GM15510 (cell line): ENCODE results near the gene GPATCH3.

Source experiments
- POLR2A ChIP-seq: IDR thresholded peaks from 3 replicates; pipeline ENCODE4 v1.6.1; 2011; ENCODE audit warnings: borderline replicate concordance; ENCODE audit not compliant: insufficient read length; ENCODE audit errors: extremely low read depth

The GPATCH3 gene

DNA sequence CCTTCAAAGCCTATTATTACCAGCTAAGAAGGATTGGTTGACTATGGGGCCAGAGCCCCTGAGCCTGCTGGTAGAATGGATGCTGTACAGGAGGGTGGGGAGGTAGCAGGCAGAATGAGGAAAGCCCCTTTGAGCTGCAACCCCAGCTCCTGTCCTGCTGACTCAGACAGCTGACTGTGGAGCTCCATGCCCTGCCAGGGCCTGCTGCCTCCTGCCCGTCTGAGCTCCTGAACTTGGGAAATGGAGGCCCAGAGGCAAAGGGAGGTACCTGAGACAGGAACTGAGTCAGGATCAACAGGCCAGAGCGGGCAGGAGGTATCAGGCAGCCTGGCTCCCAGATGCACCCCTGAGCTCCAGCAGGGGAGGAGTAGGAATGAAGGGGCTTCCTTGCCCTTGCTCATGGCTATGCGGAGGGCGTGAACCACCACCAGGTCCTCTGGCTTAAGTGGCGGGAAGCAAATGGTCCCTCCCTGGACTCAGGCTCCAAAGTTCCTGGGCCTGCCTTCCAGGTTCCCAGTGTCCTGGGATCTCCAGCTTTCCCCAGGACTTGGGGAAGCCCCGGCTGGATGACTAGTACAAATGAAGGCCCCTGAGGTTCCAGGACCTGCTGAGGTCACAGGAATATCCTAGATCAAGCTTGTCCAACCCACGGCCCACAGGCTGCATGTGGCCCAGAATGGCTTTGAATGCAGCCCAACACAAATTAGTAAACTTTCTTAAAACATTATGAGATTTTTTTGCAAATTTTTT is 41.2 kb downstream of the GPATCH3 start:
- no peak for TF ChIP-seq POLR2A

DNA sequence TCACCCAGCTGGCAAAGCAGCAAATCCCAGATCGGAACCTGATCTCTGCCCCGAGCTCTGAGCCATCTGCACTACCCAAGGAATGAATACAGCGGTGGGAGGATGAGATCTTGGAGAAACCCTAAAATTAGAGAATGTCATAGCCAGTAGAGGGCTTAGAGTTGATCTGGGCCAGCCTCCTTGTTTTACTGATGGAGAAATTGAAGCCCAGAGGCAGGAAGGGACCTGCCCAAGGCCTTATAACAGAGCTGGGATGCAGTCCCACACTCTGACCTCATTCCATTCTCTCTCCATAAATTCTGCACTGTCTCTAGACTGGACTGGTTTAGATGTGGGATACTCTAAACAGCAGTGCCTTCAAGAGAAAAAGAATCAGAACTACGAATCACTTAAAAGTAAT is 42.1 kb downstream of the GPATCH3 start:
- no peak for TF ChIP-seq POLR2A

DNA sequence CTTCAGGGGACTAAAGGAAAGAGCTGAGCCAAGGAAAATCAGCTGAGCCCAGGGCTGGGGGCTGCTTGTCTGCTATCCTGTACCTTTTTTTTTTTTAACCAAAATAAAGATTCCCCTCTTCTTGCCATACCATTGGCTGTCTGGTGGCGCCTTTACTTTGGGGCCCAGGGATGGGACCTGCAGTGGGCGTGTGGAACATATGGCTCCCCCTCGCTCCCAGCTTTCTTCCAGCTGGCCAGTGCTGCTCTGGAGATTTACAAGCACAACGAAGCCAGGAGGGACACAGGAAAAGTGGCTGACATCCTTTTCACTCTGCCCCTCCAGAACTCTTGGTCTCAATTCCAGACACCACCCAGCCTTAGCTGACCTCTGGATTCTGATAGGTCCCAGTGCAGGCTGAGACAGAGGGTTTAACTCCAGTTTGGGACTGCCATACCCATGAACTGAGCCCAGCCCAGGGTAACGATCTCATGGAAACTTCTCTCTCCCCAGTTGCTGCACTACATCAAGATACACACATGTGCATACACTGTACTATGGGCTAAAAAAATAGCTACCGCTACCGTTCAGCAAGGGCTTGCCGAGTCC is 42.7 kb downstream of the GPATCH3 start:
- TF ChIP-seq POLR2A: no peak

DNA sequence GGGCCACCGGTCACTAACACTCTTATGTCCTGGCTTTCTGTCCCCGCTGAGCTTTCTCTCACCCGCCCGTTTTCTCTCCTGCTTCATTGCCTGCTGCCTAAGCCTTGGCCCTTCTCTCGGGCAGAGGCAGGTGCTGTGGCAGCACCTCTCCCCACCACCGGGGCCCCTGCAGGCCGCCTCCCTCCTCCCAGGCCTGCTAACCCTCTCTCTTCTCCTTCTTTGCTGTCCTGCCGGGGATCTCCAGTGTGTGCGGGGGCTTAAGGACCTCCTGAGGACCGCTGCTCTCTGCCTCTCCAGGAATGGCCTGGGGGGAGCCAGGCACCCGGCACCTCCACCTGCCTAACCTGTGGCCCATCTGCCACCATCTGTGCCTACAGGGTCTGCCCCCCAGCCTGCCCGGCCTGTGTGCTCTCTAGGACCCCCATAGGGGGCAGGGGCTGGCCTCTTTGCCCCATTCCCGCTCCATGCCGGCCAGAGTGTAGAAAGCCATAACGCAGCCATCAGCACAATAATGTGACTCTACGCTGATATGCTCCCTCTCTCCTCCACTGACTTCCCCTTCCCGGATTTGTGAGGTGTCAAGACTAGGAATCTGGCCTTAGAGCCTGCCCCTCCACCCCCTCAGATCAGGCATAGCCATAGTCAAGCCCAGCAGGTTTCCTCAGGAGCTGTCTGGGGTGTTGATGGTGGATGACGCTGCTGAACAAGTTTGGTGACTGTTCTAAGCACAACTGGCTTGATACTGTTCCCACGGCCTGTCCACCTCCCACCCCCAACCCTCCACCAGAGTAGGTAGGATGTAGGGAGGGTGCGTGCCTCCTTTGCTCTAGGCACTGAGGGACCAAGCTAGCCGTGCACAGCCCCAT is 43.4 kb downstream of the GPATCH3 start:
- TF ChIP-seq POLR2A: no peak

DNA sequence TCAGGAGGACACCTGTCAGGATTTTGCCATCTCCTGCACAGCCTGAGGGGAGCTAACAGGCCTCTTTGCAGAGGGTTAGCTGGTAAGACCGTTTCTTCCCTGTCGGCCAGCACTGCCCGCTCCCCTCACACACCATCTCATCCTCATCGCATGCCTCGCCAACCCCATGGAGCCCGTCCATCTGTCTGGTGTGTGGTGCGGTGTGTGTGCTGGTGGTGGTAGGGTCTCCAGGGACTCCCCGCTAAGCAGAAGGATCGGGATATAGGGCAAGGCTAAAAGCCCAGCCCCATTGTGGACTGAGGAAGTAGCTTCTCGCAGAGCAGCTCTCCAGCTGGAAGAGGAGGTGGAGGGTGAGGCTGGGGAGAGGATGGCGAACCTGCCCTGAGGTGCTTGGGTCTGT is 44.1 kb downstream of the GPATCH3 start:
- no peak for TF ChIP-seq POLR2A

DNA sequence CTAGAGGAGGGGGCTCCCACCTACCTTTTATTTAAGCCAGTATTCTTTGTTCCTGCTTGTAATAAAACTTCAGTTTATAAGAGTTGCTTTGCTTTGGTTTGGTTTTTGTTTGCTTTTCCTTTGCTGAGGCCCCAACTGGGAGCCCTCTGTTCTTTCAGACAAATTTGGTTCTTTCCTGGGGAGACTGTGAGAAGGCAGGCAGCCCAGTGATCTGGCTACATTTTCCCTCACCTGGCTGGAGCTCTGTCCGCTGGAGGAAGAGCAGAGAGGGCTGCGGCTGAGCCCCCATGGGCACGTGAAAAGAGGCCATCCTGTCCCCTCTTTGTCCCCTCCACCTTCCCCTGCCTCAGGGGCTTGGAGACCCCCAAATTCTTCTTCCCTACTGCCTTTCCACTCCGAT is 44.6 kb downstream of the GPATCH3 start:
- no peak for TF ChIP-seq POLR2A

DNA sequence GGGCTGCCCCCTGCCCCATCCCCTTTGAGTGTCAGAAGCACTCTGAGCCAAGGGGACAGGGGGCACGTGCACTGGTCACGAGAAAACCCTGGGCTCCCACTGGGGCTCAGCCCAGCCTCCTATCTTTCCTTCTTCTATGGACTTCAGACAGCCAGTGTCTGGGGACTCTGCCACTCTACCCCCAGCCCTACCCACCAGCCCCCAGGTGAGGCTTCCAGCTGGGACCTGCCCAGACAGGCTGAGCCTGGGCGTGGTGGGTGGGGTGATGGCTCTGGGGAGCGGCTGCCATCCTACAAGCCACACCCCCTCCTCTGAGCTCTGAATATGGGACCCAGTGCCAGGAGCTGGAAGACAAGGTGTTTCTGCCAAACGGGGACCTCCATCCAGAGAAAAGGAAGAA is 45.4 kb downstream of the GPATCH3 start:
- TF ChIP-seq POLR2A: no peak

DNA sequence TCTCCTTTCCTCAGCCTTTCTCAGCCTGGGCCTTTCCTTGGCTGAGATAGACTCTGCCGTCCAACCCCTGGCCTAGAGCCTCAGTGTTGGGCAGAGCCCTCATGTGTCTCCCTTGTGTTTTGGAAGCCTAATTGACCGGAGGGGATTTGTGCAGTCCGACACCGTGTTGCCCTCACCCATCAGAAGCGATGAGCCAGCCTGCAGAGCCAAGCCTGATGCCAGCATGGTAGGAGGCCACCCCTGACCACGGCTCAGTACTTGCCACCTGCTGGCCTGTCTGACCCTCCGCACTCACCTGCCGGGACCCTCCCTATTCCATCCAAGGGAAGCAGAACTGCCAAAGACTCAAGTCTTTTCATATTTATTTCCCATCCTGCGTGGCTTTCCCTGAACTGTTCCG is 46.7 kb downstream of the GPATCH3 start:
- no peak for TF ChIP-seq POLR2A

DNA sequence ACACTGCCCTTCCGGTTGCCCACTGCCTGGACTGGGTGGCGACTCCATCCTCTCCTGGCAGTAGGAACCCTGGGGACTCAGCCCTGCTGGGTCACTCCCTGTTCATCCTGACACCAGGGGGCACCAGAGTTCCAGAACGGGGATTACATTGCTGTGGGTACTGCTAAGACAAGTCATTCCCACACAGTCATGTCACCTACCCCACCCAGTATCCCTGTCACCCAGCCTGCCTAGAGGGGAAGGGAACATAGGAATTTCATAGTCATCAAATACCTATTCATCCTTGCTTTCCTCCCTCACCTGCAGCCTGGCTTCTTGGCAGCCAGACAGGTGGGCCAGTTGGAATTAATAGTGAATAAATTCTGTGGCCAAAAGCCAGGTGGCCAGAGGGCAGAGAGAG is 47.1 kb downstream of the GPATCH3 start:
- no peak for TF ChIP-seq POLR2A

DNA sequence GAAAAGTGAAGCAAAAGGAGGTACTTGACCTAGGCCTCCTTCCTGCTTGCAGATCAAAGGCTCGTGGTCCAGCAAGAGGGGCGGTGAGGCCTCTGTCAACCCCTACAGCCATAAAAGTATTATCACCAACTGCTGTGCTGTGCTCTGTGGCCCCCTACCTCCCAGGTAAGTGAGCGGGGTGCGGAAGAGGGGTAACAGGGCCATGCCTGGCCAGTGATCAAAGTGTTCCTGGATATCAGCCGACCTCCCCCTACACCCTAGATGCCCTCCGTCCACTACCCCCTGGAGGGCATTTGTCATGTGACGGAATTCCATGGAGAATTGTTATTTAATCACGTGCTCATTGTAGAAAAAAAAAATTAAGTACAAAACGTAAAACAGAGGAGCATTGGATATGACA is 47.6 kb downstream of the GPATCH3 start:
- no peak for TF ChIP-seq POLR2A

DNA sequence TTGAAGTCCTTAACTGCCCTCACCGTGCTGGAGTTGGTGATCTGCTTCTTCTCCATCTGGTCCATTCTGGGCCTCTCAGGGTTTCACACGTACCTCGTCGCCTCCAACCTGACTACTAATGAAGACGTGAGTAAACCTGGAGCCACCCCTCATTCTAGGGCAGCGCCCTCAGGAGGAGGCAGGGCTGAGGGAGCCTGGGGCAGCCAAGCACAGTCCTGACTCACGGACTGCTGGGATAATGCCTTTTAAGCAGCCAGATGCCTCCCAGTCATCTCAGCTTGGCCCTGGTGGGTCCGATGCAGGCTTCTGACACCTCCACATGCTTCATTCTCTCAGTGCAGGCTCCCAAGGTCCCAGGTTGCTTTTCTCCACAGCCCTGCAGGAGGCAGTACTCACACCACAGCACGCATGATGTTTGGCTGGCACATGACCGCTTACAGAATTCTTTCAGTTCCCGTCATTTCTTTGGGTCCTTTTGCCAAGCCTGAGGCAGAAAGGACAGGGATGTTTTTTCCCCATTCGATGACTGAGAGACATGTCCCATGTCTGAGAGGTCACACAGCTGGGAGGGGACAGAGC is 49.1 kb downstream of the GPATCH3 start:
- no peak for TF ChIP-seq POLR2A

DNA sequence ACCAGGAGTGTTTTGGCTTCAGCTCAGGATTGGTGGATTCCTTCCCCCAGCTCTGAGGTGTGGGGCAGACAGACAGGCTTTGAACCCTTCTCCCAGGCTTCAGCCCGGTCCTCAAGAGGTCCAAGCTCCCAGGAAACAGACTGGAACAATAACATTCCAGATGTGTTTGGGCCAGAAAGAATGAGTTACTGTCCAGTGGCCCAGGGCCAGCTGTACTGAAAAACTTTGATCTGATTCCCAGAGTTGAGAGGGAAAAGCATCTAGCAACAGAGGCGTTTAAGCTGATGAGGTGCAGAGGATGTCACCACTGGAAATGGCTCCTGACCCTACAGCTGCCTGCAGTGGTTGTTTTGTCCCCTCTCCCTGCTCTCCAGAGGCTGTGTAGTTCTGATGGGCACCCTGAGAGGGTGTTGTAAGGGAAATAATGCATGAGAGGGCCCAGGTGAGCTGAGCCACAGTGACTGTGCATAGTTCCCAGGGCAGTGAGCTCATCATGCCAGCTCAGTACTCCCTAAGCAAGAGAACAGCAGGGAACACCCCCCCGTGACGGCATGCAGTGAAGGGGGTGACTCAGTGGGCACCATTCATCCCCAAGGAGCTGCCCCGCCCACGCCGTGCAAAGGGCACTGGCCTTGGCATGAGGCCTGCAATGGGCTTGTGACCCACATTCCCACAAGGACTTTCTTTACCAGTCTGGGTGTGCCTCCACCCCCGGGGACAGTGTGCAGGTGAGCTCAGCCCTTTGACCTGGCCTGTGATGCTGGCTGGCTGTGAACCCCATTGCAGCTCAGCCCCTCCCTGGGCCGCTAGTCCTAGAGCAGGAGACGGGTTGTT is 51.1 kb downstream of the GPATCH3 start:
- no peak for TF ChIP-seq POLR2A

DNA sequence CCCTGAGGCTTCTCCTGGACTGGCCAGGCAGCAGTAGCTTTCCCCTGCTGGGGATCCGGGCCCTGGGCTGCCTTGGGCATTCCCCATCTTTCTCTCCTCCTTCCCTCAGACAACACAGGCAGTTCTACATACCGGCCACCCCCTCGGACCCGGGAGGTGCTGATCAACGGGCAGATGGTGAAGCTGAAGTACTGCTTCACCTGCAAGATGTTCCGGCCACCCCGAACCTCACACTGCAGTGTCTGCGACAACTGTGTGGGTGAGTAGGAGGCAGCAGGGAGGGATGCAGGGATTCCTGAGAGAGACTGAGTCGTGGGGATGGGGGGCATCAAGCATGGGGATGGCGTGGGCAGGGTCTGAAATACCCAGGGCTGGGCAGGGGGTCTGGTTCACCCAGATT is 51.8 kb downstream of the GPATCH3 start:
- no peak for TF ChIP-seq POLR2A

DNA sequence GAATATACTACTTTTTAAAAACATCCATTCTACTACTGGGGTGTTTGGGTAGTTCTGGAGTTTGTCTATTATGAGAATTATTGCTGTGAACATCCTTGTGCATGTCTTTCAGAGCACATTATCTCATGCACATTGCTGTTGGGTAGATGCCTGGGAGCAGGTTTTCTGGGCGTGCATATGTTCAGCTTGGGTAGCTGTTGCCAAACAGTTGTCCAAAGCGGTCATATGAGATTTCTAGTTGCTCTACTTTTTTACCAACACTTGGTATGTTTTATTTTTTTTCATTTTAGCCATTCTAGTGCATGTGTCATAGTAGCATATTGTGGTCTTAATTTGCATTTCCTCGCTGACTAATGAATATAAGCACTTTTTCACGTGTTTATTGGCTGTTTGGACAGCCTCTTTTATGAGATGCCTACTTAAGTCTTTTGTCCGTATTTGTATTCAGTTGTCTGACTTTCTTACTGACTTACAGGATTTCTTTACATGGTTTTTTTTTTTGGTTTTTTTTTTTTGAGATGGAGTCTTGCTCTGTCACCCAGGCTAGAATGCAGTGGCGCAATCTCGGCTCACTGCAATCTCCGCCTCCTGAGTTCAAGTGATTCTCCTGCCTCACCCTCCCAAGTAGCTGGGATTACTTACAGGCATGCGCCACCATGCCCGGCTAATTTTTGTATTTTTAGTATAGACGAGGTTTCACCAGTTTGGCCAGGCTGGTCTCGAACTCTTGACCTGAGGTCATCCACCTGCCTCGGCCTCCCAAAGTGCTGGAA is 55.7 kb downstream of the GPATCH3 start:
- TF ChIP-seq POLR2A: no peak
